ENCODE data around the gene PALM. TPM values are rescaled to one million over a fixed set of nuclear protein-coding genes. Genes with fewer than 3 reads are reported as not detected.

PALM gene
- total and polyA plus RNA-seq, 10 of the 15 experiments (the other 5 are each of a cell fraction or from before 2014, with no cell fraction given): 0.09 to 0.95 (median 0.23) TPM; not detected in 2

DNA sequence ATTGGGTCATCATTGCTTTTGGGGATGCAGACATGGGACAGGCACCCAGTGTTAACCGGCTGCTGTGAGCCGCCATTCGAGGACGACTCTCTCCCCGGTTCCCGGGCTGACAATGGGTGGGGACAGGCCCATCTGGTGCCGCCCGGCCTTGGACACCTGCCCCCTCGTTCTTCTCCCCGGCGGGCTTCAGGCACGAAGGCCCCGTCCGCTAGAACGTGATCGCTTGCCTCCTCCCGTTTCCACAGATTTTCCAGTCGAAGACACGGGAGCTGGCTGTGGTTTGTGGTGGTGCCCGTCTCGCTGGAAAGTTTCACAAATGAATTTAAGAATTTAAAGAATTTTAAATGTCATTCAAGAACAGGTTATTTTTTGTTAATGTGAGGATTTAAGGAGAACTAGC is 2.0 kb downstream of the PALM start:
- no peak overlapping the region for H3K9ac ChIP-seq (ENCODE audit: control insufficient read depth, insufficient read depth, low read length)
- no peaks in the 10 kb centered on the region for H3K36me3 ChIP-seq (ENCODE audit: control insufficient read depth in 2 of 2, insufficient read depth in 2 of 2, low read length in 1 of 2)
- SMC1A ChIA-PET (ENCODE audit: uncharacterized antibody, unreplicated experiment): no interaction called here
- in situ Hi-C loops (cut with MboI) (no loop called here), intact Hi-C loops (cut with micrococcal nuclease; ENCODE audit: unreplicated experiment) (no loop called here)
- peaks cover 5% of the 10 kb centered on the region; the same call in 1 of the 3 replicates for H3K9me3 ChIP-seq (replicated peaks; ENCODE audit: control insufficient read depth, insufficient read depth, low read length)
- POLR2A ChIA-PET: no interaction called here
- no peak for FAIRE-seq
- BruUV-seq (replicated peaks): no TSS peak
- RAD21 ChIA-PET (ENCODE audit: unreplicated experiment): no interaction called here
- ATAC-seq: no peak
- WGBS (ENCODE audit: insufficient coverage, insufficient replicate concordance, low lambda C conversion rate, missing lambda C conversion rate): 52% methylated on average over 21 of the region's 21 CpGs
- H3K27me3 ChIP-seq (replicated peaks in 1 of 2; ENCODE audit: control insufficient read depth in 2 of 2, insufficient read depth in 2 of 2, low read length in 1 of 2): peaks cover 0 to 2% of the 10 kb centered on the region in 2 experiments; a peak in 2 of 4 replicates
- H3K79me2 ChIP-seq (ENCODE audit: control insufficient read depth, insufficient read depth, low read length): no peaks in the 10 kb centered on the region
- H2AFZ ChIP-seq (ENCODE audit: control insufficient read depth, low read depth, low read length): no peak overlapping the region
- no peak overlapping the region for H3K27ac ChIP-seq (ENCODE audit: control insufficient read depth, insufficient read depth)
- no peak for DNase-seq (ENCODE audit: low read depth, low spot score)
- TF ChIP-seq, protein P1, sequence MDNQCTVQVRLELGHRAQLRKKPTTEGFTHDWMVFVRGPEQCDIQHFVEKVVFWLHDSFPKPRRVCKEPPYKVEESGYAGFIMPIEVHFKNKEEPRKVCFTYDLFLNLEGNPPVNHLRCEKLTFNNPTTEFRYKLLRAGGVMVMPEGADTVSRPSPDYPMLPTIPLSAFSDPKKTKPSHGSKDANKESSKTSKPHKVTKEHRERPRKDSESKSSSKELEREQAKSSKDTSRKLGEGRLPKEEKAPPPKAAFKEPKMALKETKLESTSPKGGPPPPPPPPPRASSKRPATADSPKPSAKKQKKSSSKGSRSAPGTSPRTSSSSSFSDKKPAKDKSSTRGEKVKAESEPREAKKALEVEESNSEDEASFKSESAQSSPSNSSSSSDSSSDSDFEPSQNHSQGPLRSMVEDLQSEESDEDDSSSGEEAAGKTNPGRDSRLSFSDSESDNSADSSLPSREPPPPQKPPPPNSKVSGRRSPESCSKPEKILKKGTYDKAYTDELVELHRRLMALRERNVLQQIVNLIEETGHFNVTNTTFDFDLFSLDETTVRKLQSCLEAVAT (IDR thresholded peaks at IDR 0.05): no peak
- TF ChIP-seq MXI1 (IDR thresholded peaks at IDR 0.05; ENCODE audit: low read depth, low read length): no peak
- no peak for TF ChIP-seq POLR2AphosphoS5 (IDR thresholded peaks at IDR 0.05; ENCODE audit: low read length)
- no peak for TF ChIP-seq SMAD1 (IDR thresholded peaks at IDR 0.05; ENCODE audit: low read depth, partially characterized antibody)
- TF ChIP-seq, protein P2, sequence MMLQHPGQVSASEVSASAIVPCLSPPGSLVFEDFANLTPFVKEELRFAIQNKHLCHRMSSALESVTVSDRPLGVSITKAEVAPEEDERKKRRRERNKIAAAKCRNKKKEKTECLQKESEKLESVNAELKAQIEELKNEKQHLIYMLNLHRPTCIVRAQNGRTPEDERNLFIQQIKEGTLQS (IDR thresholded peaks at IDR 0.05; ENCODE audit: borderline replicate concordance, extremely low read depth, low read depth, low read length): no peak
- no peak for TF ChIP-seq JUND (IDR thresholded peaks at IDR 0.05; ENCODE audit: low read depth, low read length)
- no peak overlapping the region for H3K4me3 ChIP-seq
- no peak overlapping the region for H3K4me2 ChIP-seq (ENCODE audit: control insufficient read depth, insufficient read depth)
- CTCF ChIA-PET: no interaction called here
- no peaks in the 10 kb centered on the region for H4K20me1 ChIP-seq (ENCODE audit: control insufficient read depth, insufficient read depth)
- no peaks in the 10 kb centered on the region for H3K4me1 ChIP-seq (ENCODE audit: control insufficient read depth, insufficient read depth, low read length)
